HG03097 (cell line): ENCODE results near the gene NUPR2.
"Not testable (repeated sequence)": the region's sequence is repeated elsewhere in the genome, so short reads cannot be mapped to it uniquely, and the experiment has no call there.

ENCODE experiments used
- ATAC-seq: cut with Tn5 transposase; IDR thresholded peaks from one replicate; pipeline ENCODE4 v1.9.1; 2021; ENCODE audit not compliant: unreplicated experiment, low FRiP score

NUPR2 gene

GRCh38 chr7:56115852-56116538 lies at the start of gene NUPR2:
TSS of gene NUPR2 (minus strand) at chr7:56116417. CDS start at chr7:56116314, 103 bp downstream.
- no peak for ATAC-seq

- no peak for ATAC-seq
Measured at GRCh38 chr7:56157238-56157790, 41.1 kb upstream of the NUPR2 start.

GRCh38 chr7:56131062-56131461 lies 14.8 kb upstream of the NUPR2 start:
- not testable (repeated sequence) for ATAC-seq

GRCh38 chr7:56127241-56127975 lies 11.2 kb upstream of the NUPR2 start:
- no peak for ATAC-seq

- no peak for ATAC-seq
Measured at GRCh38 chr7:56125831-56126230, 9.6 kb upstream of the NUPR2 start.

GRCh38 chr7:56124981-56125380 lies 8.8 kb upstream of the NUPR2 start:
- ATAC-seq: no peak

GRCh38 chr7:56121440-56121839 lies 5.2 kb upstream of the NUPR2 start:
- ATAC-seq: no peak

GRCh38 chr7:56112244-56112643 lies 4.0 kb downstream of the NUPR2 start:
- not testable (repeated sequence) for ATAC-seq

- ATAC-seq: no peak
Measured at GRCh38 chr7:56110611-56111010, 5.6 kb downstream of the NUPR2 start.

- ATAC-seq: no peak
Measured at GRCh38 chr7:56107954-56108258, 8.3 kb downstream of the NUPR2 start.

GRCh38 chr7:56106108-56107073 lies 9.8 kb downstream of the NUPR2 start, which contains the start of gene CHCHD2:
TSS of gene CHCHD2 (minus strand) at chr7:56106476. CDS start at chr7:56106413, 63 bp downstream.
- peak; percentile 100 for ATAC-seq

- no peak for ATAC-seq
Measured at GRCh38 chr7:56105508-56105907, 10.7 kb downstream of the NUPR2 start.

GRCh38 chr7:56104138-56104537 lies 12.1 kb downstream of the NUPR2 start:
- ATAC-seq: not testable (repeated sequence)

GRCh38 chr7:56099653-56100052 lies 16.6 kb downstream of the NUPR2 start:
- ATAC-seq: no peak

- not testable (repeated sequence) for ATAC-seq
Measured at GRCh38 chr7:56098187-56099008, 17.8 kb downstream of the NUPR2 start.

GRCh38 chr7:56097700-56098099 lies 18.5 kb downstream of the NUPR2 start:
- ATAC-seq: no peak

GRCh38 chr7:56092789-56093531 lies 23.3 kb downstream of the NUPR2 start, which contains the start of gene PHKG1:
TSS of gene PHKG1 (minus strand) at chr7:56092952. CDS start at chr7:56088941, 4,011 bp downstream.
- no peak for ATAC-seq

GRCh38 chr7:56092388-56092787 lies 23.8 kb downstream of the NUPR2 start:
- ATAC-seq: not testable (repeated sequence)

- no peak for ATAC-seq
Measured at GRCh38 chr7:56091591-56091990, 24.6 kb downstream of the NUPR2 start.
